AG04450 (cell line): Measurements from ENCODE around the gene ARHGAP24. TPM values are rescaled to one million over a fixed set of nuclear protein-coding genes. Genes with fewer than 3 reads are reported as not detected.

Source experiments
- CTCF ChIA-PET: fragments of 300-600, 350-600 bp; formaldehyde crosslinking; extraction: SDS; loops from one replicate; lab custom pipeline; 2022; ENCODE audit warnings: antibody characterized with exemption, inconsistent platforms; lab: Charles Lee
- POLR2A ChIA-PET: fragments of 350-600 bp; formaldehyde crosslinking; extraction: SDS; loops from one replicate; lab custom pipeline; 2021; ENCODE audit warnings: antibody characterized with exemption, inconsistent platforms; lab: Yijun Ruan, JAX
- DNase-seq: peaks from one replicate; pipeline ENCODE4 v3.0.0-alpha.2; 2011; ENCODE audit warnings: low read depth, low spot score
- H3K27ac ChIP-seq: one replicate; pipeline ENCODE4 v1.5.1; 2012; ENCODE audit warnings: low read depth, low read length, control low read depth
- H3K27me3 ChIP-seq: one replicate; pipeline ENCODE4 v1.6.0; 2012; ENCODE audit warnings: low read length; ENCODE audit not compliant: control insufficient read depth, insufficient read depth
- H3K4me3 ChIP-seq: 2 replicates; pipeline ENCODE4 v1.5.1; 2011; ENCODE audit warnings: mild to moderate bottlenecking, low read depth, low read length, control low read depth
- H3K9me3 ChIP-seq: 2 replicates; pipeline ENCODE4 v1.5.1; 2012; ENCODE audit warnings: low read length; ENCODE audit not compliant: control insufficient read depth, insufficient read depth
- polyA plus RNA-seq: library from polyadenylated mRNA; depleted of rRNA; stranded (reverse); fragments of >200 nt; gene quantifications from 2 replicates; pipeline ENCODE4 v1.2.3, GENCODE V29; 2011
- TF ChIP-seq, protein P1 (sequence below): IDR thresholded peaks from 2 replicates; pipeline ENCODE4 v1.5.1; 2011; ENCODE audit warnings: low read depth, low read length, control low read depth, inconsistent platforms

The ARHGAP24 gene
- polyA plus RNA-seq, 1 experiment = 16.8 TPM

DNA sequence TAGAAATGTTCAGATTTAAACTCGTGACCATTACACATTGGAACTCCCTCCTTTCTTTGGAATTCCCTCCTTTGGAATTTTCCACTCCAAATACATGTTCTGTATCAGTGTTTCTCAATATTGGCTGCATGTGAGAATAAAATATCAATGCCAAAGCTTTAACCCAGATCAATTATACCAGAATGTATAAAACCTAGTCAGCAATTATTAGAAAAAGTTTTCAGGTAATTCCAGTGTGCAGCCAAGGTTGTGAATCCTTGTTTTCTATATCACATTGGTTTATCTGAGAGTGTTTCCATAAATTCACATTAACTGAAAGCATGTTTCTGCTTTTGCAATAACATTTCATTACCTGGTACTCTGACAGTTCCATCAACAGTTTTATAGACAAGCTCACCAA, 490.6 kb downstream of the ARHGAP24 start:
- no peak overlapping the region for H3K4me3 ChIP-seq
- no peak overlapping the region for H3K27ac ChIP-seq
- ChIA-PET POLR2A (no interaction called here), CTCF (interaction anchor here (0.8 to 2.1 kb wide), 5 partner anchors 9 to 326 kb away, joined by 4 to 12 read pairs (median 4); no protein-coding TSS in a partner anchor)
- TF ChIP-seq, protein P1, sequence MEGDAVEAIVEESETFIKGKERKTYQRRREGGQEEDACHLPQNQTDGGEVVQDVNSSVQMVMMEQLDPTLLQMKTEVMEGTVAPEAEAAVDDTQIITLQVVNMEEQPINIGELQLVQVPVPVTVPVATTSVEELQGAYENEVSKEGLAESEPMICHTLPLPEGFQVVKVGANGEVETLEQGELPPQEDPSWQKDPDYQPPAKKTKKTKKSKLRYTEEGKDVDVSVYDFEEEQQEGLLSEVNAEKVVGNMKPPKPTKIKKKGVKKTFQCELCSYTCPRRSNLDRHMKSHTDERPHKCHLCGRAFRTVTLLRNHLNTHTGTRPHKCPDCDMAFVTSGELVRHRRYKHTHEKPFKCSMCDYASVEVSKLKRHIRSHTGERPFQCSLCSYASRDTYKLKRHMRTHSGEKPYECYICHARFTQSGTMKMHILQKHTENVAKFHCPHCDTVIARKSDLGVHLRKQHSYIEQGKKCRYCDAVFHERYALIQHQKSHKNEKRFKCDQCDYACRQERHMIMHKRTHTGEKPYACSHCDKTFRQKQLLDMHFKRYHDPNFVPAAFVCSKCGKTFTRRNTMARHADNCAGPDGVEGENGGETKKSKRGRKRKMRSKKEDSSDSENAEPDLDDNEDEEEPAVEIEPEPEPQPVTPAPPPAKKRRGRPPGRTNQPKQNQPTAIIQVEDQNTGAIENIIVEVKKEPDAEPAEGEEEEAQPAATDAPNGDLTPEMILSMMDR = no peak
- H3K9me3 ChIP-seq = no peaks in the 10 kb centered on the region
- H3K27me3 ChIP-seq = no peaks in the 10 kb centered on the region
- no peak for DNase-seq

DNA sequence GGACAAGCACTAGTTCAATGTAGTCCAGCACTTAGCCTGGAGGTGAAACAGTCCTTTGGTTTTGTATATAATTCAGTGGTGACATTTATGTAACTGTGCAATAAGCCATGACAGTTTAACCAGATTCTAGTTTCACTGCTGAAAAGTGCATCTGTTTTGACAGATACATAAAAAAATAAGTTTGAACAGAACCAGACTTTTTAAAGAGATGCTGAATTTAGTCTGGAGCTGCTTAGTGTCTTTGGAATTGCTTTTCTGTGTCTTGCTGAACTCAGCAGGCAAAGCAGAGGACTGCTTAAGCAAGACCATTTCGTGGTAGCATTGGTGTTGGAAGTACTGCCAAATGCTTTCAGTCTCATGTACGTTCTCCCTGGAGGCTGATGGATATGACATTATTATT, 491.4 kb downstream of the ARHGAP24 start:
- CTCF ChIA-PET = interaction anchor here (1.2 to 1.6 kb wide), 3 partner anchors 10 to 219 kb away, joined by 4 to 12 read pairs (median 4); no protein-coding TSS in a partner anchor
- POLR2A ChIA-PET = no interaction called here
- TF ChIP-seq, protein P1 = no peak
- Histone ChIP-seq H3K27ac (no peak overlapping the region), H3K27me3 (no peaks in the 10 kb centered on the region), H3K9me3 (no peaks in the 10 kb centered on the region), H3K4me3 (no peak overlapping the region)
- DNase-seq = no peak

DNA sequence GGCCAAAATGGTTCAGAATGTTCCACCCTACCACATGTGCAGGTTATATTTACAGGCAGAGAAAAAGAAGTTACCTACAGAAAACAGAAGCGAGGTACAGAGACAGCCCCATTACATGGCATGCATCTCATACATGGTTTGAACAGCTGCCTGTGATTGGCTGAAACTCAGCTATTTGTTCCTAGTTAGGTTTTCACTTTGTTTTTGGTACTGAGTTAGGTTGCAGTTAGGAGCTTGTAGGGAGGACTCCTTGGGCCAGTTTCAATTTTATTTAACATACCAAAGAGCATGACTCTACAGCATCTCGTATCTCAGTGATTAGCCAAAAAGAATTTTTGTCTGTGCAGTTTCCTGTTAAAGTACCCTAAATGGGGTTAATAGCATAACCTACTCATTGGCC, 492.9 kb downstream of the ARHGAP24 start:
- no peak for DNase-seq
- H3K27ac ChIP-seq = no peak overlapping the region
- TF ChIP-seq, protein P1 = no peak
- no peak overlapping the region for H3K4me3 ChIP-seq
- CTCF ChIA-PET = interaction anchor here (1.0 to 4.4 kb wide), 8 partner anchors 171 to 271 kb away, joined by 4 to 35 read pairs (median 12); no protein-coding TSS in a partner anchor
- POLR2A ChIA-PET = no interaction called here
- H3K9me3 ChIP-seq = no peaks in the 10 kb centered on the region
- no peaks in the 10 kb centered on the region for H3K27me3 ChIP-seq

DNA sequence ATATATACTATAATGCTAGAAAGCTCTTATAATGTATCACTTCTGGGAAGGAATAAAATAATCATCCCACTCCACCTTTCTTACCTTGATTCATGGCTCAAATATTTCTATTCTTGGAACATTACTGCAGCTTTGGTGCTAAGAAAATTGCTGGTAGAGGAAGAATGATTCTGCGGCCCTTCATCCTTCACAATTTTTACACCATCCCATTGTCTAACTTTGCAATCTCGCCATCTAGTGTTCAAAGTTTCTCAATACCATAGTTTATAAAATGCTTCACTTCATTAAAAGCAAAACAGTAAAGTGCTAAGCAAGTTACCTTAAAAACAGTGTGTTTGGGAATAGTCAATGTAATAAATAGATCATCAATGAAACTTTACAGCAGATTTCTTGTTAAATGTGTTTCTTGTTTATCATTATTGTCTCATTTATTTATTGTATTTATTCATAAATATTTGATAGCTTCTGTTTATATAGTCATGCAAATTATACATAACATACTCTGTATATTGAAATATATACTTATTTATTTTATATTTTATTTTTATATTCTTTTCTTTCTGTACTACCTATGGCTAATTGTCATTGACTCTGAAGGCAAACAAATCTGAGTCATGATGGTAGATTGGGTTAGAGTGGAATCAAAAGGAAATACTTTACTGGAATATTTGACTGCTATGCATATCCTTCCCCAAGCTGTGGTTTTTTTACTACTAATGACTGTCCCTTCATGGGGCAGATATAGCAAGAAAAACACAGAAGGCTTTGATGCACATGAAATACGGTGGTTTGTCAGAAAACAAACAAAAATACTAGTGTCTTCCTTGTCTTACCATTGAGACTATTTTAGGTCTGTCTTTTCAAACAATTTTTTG, 494.2 kb downstream of the ARHGAP24 start:
- Histone ChIP-seq H3K4me3 (no peak overlapping the region), H3K27ac (no peak overlapping the region), H3K9me3 (no peaks in the 10 kb centered on the region), H3K27me3 (no peaks in the 10 kb centered on the region)
- ChIA-PET POLR2A (no interaction called here), CTCF (interaction anchor here (0.5 to 4.4 kb wide), 48 partner anchors 10 to 885 kb away, joined by 3 to 35 read pairs (median 4); partner anchors contain the start of gene ARHGAP24)
- TF ChIP-seq, protein P1 = peak; percentile 67
- DNase-seq = peak; percentile 15

DNA sequence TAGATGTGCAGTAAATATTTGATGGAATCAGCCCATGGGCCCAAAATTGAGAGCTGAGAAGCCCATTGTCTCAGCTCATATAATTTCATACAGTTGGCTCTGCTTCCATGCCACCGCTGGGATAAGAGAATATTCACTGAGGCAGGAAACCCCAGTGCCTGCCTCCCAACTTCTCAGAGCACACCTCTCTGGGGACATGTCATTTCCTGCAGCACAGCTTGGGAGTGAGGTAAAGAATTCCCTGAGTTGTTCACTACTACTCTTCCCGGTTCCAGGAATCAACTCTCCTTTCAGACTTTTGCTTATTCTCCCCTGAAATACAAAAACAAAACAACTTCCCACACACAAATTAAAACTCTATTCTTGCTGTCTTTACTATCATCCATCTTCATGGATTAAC, 495.6 kb downstream of the ARHGAP24 start:
- DNase-seq = no peak
- H3K9me3 ChIP-seq = no peaks in the 10 kb centered on the region
- no peak overlapping the region for H3K4me3 ChIP-seq
- H3K27ac ChIP-seq = no peak overlapping the region
- no peaks in the 10 kb centered on the region for H3K27me3 ChIP-seq
- CTCF ChIA-PET = interaction anchor here (1.0 to 4.4 kb wide), 7 partner anchors 14 to 495 kb away, joined by 3 to 35 read pairs (median 20); partner anchors contain the start of gene ARHGAP24
- POLR2A ChIA-PET = no interaction called here
- TF ChIP-seq, protein P1 = no peak
